Measurements from ENCODE around the gene PLXND1.
A peak's percentile ranks its signal among the peaks of the same experiment; 100 is the strongest.

The PLXND1 gene

GRCh38 chr3:129539206-129539605 is 67.3 kb downstream of the PLXND1 start:
- no peak for DNase-seq (ENCODE audit: low read depth, low spot score)
- no peaks in the 10 kb centered on the region for H3K36me3 ChIP-seq (ENCODE audit: insufficient read depth, low read length)
- TF ChIP-seq FOXP2 (optimal IDR thresholded peaks at IDR 0.05; ENCODE audit: control extremely low read depth, extremely low read length, insufficient read depth) (no peak), EZH2 (IDR thresholded peaks at IDR 0.05) (no peak), POLR2AphosphoS5 (IDR thresholded peaks at IDR 0.05; ENCODE audit: borderline replicate concordance, low read depth, low read length) (no peak)

GRCh38 chr3:129536804-129537203 is 69.7 kb downstream of the PLXND1 start:
- TF ChIP-seq POLR2AphosphoS5 (IDR thresholded peaks at IDR 0.05; ENCODE audit: borderline replicate concordance, low read depth, low read length) = no peak
- TF ChIP-seq EZH2 (IDR thresholded peaks at IDR 0.05) = no peak
- no peak for DNase-seq (ENCODE audit: low read depth, low spot score)

More at GRCh38 chr3:129539206-129539605, 67.3 kb downstream of the PLXND1 start:
- Histone ChIP-seq H3K27ac (peak overlapping the region; percentile 47; the same call in 1 of the 2 replicates), H3K9ac (ENCODE audit: insufficient read length) (peak overlapping the region; percentile 12), H3K9me3 (ENCODE audit: low read depth, low read length) (no peaks in the 10 kb centered on the region), H3K4me3 (no peak overlapping the region)

GRCh38 chr3:129536374-129536667 is 70.2 kb downstream of the PLXND1 start:
- no peak for TF ChIP-seq FOXP2 (optimal IDR thresholded peaks at IDR 0.05; ENCODE audit: control extremely low read depth, extremely low read length, insufficient read depth)
- no peak for TF ChIP-seq EZH2 (IDR thresholded peaks at IDR 0.05)
- no peak for TF ChIP-seq POLR2AphosphoS5 (IDR thresholded peaks at IDR 0.05; ENCODE audit: borderline replicate concordance, low read depth, low read length)
- Histone ChIP-seq H3K9me3 (ENCODE audit: low read depth, low read length) (no peaks in the 10 kb centered on the region), H3K4me3 (no peak overlapping the region), H3K27ac (no peak overlapping the region), H3K36me3 (ENCODE audit: insufficient read depth, low read length) (no peaks in the 10 kb centered on the region), H3K9ac (ENCODE audit: insufficient read length) (no peak overlapping the region)
- no peak for DNase-seq (ENCODE audit: low read depth, low spot score)

More at GRCh38 chr3:129536804-129537203, 69.7 kb downstream of the PLXND1 start:
- no peak overlapping the region for H3K27ac ChIP-seq
- no peak overlapping the region for H3K4me3 ChIP-seq
- no peak overlapping the region for H3K9ac ChIP-seq (ENCODE audit: insufficient read length)
- no peaks in the 10 kb centered on the region for H3K36me3 ChIP-seq (ENCODE audit: insufficient read depth, low read length)
- no peaks in the 10 kb centered on the region for H3K9me3 ChIP-seq (ENCODE audit: low read depth, low read length)

- Histone ChIP-seq H3K36me3 (ENCODE audit: insufficient read depth, low read length) (no peaks in the 10 kb centered on the region), H3K9ac (ENCODE audit: insufficient read length) (no peak overlapping the region), H3K4me3 (no peak overlapping the region), H3K27ac (no peak overlapping the region), H3K9me3 (ENCODE audit: low read depth, low read length) (no peaks in the 10 kb centered on the region)
- TF ChIP-seq FOXP2 (optimal IDR thresholded peaks at IDR 0.05; ENCODE audit: control extremely low read depth, extremely low read length, insufficient read depth) (no peak), POLR2AphosphoS5 (IDR thresholded peaks at IDR 0.05; ENCODE audit: borderline replicate concordance, low read depth, low read length) (no peak), EZH2 (IDR thresholded peaks at IDR 0.05) (no peak)
- DNase-seq (ENCODE audit: low read depth, low spot score) = no peak
These were observed 71.4 kb downstream of the PLXND1 start for GRCh38 chr3:129535075-129535474.

- Histone ChIP-seq H3K9me3 (ENCODE audit: low read depth, low read length) (no peaks in the 10 kb centered on the region), H3K4me3 (no peak overlapping the region), H3K9ac (ENCODE audit: insufficient read length) (no peak overlapping the region), H3K27ac (no peak overlapping the region), H3K36me3 (ENCODE audit: insufficient read depth, low read length) (no peaks in the 10 kb centered on the region)
- TF ChIP-seq EZH2 (IDR thresholded peaks at IDR 0.05) (no peak), FOXP2 (optimal IDR thresholded peaks at IDR 0.05; ENCODE audit: control extremely low read depth, extremely low read length, insufficient read depth) (no peak), POLR2AphosphoS5 (IDR thresholded peaks at IDR 0.05; ENCODE audit: borderline replicate concordance, low read depth, low read length) (no peak)
- no peak for DNase-seq (ENCODE audit: low read depth, low spot score)
These were observed 71.9 kb downstream of the PLXND1 start for GRCh38 chr3:129534428-129535027.

- no peak for TF ChIP-seq EZH2 (IDR thresholded peaks at IDR 0.05)
- no peak for TF ChIP-seq FOXP2 (optimal IDR thresholded peaks at IDR 0.05; ENCODE audit: control extremely low read depth, extremely low read length, insufficient read depth)
- TF ChIP-seq POLR2AphosphoS5 (IDR thresholded peaks at IDR 0.05; ENCODE audit: borderline replicate concordance, low read depth, low read length) = no peak
- H3K27ac ChIP-seq = no peak overlapping the region
These were observed 73.1 kb downstream of the PLXND1 start for GRCh38 chr3:129533406-129533805.

GRCh38 chr3:129532261-129532660 is 74.2 kb downstream of the PLXND1 start:
- no peak for DNase-seq (ENCODE audit: low read depth, low spot score)
- Histone ChIP-seq H3K4me3 (no peak overlapping the region), H3K9ac (ENCODE audit: insufficient read length) (no peak overlapping the region), H3K9me3 (ENCODE audit: low read depth, low read length) (no peaks in the 10 kb centered on the region), H3K36me3 (ENCODE audit: insufficient read depth, low read length) (no peaks in the 10 kb centered on the region), H3K27ac (no peak overlapping the region)
- TF ChIP-seq POLR2AphosphoS5 (IDR thresholded peaks at IDR 0.05; ENCODE audit: borderline replicate concordance, low read depth, low read length) = no peak
- no peak for TF ChIP-seq EZH2 (IDR thresholded peaks at IDR 0.05)
- no peak for TF ChIP-seq FOXP2 (optimal IDR thresholded peaks at IDR 0.05; ENCODE audit: control extremely low read depth, extremely low read length, insufficient read depth)

More at GRCh38 chr3:129533406-129533805, 73.1 kb downstream of the PLXND1 start:
- no peak overlapping the region for H3K9ac ChIP-seq (ENCODE audit: insufficient read length)
- H3K4me3 ChIP-seq = no peak overlapping the region
- H3K36me3 ChIP-seq (ENCODE audit: insufficient read depth, low read length) = no peaks in the 10 kb centered on the region
- no peak for DNase-seq (ENCODE audit: low read depth, low spot score)
- H3K9me3 ChIP-seq (ENCODE audit: low read depth, low read length) = no peaks in the 10 kb centered on the region

- no peak for DNase-seq (ENCODE audit: low read depth, low spot score)
These were observed 74.8 kb downstream of the PLXND1 start for GRCh38 chr3:129531699-129532098.

GRCh38 chr3:129530821-129531220 is 75.7 kb downstream of the PLXND1 start:
- Histone ChIP-seq H3K9me3 (ENCODE audit: low read depth, low read length) (no peaks in the 10 kb centered on the region), H3K9ac (ENCODE audit: insufficient read length) (no peak overlapping the region), H3K36me3 (ENCODE audit: insufficient read depth, low read length) (no peaks in the 10 kb centered on the region), H3K4me3 (peak overlapping the region; percentile 19; the same call in 1 of the 2 replicates), H3K27ac (no peak overlapping the region)
- DNase-seq (ENCODE audit: low read depth, low spot score) = no peak
- TF ChIP-seq EZH2 (IDR thresholded peaks at IDR 0.05) = no peak
- no peak for TF ChIP-seq POLR2AphosphoS5 (IDR thresholded peaks at IDR 0.05; ENCODE audit: borderline replicate concordance, low read depth, low read length)
- no peak for TF ChIP-seq FOXP2 (optimal IDR thresholded peaks at IDR 0.05; ENCODE audit: control extremely low read depth, extremely low read length, insufficient read depth)

More at GRCh38 chr3:129531699-129532098, 74.8 kb downstream of the PLXND1 start:
- Histone ChIP-seq H3K36me3 (ENCODE audit: insufficient read depth, low read length) (no peaks in the 10 kb centered on the region), H3K4me3 (no peak overlapping the region), H3K9ac (ENCODE audit: insufficient read length) (no peak overlapping the region), H3K27ac (no peak overlapping the region), H3K9me3 (ENCODE audit: low read depth, low read length) (no peaks in the 10 kb centered on the region)
- TF ChIP-seq FOXP2 (optimal IDR thresholded peaks at IDR 0.05; ENCODE audit: control extremely low read depth, extremely low read length, insufficient read depth) = no peak
- no peak for TF ChIP-seq POLR2AphosphoS5 (IDR thresholded peaks at IDR 0.05; ENCODE audit: borderline replicate concordance, low read depth, low read length)
- TF ChIP-seq EZH2 (IDR thresholded peaks at IDR 0.05) = no peak
